ENCODE measurements around the gene REG4.
"Not testable (repeated sequence)": the region's sequence is repeated elsewhere in the genome, so short reads cannot be mapped to it uniquely, and the experiment has no call there.

REG4 gene

DNA sequence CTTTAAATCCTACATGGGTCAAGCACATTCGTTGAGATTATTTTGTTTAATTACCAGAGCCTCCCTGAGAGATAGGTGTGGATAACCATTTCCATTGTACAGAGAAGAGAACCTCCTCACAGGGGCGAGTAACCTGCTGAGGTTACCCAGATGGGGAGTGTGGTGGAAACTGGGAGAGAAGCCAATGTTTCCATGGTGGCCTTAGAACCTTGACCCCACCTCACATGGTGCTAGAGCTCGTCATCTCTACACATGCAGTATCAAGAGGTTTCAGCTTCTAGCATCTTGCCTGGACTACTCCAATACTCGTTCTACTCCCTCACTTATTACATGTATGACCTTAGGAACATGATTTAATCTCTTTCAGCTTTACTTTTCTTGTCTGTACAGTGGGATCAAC lies 4.8 kb downstream of the REG4 start:
- no peak for DNase-seq (ENCODE audit: low spot score)

DNA sequence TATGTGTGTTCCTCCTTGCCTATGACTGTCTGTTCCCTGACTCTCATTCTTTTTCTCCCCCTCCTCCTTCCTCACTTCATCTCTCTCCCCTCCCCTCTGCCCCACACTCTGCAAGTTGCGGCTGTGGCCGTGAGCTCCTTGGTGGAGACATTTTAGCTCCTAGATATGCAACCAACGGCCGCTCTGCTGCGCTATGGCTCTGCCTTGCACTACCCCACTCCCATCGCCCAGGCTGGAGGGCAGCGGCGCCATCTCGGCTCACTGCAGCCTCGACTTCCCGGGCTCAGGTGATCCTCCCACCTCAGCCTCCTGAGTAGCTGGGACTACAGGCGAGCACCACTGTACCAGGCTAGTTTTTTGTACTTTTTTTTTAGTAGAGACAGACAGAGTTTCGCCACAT lies 5.5 kb downstream of the REG4 start:
- DNase-seq (ENCODE audit: low spot score), result no peak

DNA sequence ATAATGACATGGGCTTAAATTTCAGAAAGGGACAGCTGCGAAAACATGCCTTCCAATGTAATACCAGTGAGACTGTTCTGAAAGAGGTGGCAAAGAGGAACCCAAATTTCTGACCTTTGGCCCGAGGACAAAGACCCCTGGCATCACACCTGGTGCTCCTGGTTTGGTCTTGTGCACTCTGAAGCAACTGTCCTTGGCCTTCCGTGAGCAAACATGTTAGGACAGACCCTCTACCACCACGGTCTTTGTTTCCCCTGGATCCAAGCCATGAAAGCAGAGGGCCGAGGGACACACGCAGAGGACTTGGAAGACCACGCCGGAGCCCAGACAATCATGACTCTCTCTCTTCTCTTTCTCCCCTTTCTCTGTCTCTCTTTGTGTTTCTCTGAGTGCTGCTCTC lies 6.0 kb downstream of the REG4 start:
- no peak for DNase-seq (ENCODE audit: low spot score)

DNA sequence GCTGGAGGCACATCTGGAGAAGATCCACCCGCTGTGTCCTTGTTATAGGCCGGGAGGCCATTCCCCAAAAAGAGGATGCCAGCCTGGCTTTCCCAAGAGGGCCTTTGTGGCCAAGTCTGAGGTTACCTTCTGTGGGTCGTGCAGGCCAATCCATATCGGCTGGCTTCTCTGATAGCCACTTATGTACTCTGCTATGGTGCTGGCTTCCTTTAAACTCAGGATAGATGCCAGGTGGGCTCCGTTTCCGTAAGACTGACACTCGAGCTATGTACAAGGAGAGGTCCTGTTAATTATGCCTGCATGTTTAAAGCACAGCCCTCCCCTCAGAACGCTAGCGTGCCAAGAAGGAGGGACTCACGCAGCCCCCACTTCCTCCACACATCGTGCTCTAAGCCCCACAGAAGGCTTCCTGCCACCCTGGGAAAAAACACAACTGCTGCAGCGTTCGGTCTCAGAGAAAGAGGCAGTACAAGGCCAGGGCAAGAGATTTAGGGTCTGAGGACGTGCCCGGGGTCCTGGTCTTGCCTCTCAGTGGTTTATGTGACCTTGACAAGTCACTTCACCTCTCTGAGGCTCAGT lies 11.6 kb downstream of the REG4 start:
- no peak for DNase-seq (ENCODE audit: low spot score)

GRCh38 chr1:119799003-119799402 lies 12.3 kb downstream of the REG4 start:
- DNase-seq (ENCODE audit: low spot score), result no peak

GRCh38 chr1:119797606-119798005 lies 13.7 kb downstream of the REG4 start:
- no peak for DNase-seq (ENCODE audit: low spot score)

- DNase-seq (ENCODE audit: low spot score), result no peak
Measured at GRCh38 chr1:119797162-119797561, 14.1 kb downstream of the REG4 start.

DNA sequence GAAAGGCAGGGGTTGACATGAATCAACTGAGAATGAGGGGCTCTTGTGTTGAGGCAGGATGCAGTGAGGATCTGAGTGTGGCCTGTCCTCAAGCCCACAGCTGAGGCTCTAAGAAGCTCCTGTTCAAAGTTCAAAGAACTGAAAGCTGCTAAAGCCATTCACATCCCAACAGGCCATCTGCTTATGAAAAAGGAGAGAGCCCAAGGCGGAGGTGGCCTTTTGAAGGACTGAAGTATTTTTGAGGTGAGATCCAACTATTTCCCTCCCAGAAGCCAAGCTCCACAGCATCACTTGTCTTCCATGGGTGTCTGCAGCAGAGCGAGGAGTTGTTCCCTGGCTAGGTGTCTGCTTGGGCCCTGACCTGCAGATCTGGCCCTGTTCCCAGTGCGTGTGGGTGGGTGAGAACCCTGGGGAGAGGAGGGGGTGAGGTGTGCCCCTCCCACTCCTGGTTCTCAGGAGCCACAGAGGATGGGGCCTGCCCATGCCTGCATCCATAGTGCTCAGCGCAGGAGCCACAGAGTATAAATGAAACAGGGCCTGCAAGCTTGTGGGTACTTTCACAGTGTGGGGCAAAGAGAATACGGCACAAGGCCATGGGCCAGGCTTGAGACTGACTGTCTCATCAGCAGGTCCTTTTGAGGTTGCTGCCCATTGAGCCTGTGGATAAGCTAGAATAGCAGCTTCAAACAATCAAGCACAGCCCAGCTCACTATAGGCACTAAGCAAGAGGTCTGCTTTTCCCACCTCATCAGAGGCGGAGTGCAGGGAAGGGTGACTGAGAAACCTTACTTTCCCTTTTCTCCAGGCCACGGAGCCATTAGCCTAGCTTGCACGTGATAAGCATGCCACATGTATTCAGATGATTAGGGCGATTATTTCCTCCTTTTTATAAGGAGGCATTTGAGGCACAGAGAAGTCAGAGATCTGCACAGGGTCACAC lies 15.7 kb downstream of the REG4 start:
- DNase-seq (ENCODE audit: low spot score), result no peak

GRCh38 chr1:119794876-119795240 lies 16.4 kb downstream of the REG4 start:
- no peak for DNase-seq (ENCODE audit: low spot score)

GRCh38 chr1:119794230-119794875 lies 16.9 kb downstream of the REG4 start:
- no peak for DNase-seq (ENCODE audit: low spot score)

DNA sequence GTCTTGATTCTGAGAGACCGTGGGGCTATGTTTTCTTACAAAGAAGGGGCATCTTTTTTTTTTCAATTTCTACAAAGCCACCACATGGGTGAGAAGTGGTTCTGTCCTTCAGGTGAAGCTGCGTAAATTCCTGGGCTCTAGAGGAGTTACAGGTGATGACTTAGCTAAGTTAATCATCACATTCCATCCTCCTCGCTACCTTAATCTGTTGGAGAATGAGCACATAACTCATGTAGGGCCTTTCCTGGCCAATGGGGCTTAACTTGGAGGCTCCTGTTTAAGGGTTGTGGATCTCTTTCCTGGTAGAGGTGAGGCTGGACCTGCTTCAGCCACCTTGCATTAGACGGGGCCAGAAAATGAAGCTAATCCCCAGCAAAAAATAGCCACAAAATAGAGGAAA lies 19.9 kb downstream of the REG4 start:
- no peak for DNase-seq (ENCODE audit: low spot score)

- no peak for DNase-seq (ENCODE audit: low spot score)
Measured at GRCh38 chr1:119790451-119791198, 20.6 kb downstream of the REG4 start.

- DNase-seq (ENCODE audit: low spot score), result no peak
Measured at GRCh38 chr1:119787776-119788175, 23.5 kb downstream of the REG4 start.

GRCh38 chr1:119786473-119787050 lies 24.7 kb downstream of the REG4 start:
- not testable (repeated sequence) for DNase-seq (ENCODE audit: low spot score)

DNA sequence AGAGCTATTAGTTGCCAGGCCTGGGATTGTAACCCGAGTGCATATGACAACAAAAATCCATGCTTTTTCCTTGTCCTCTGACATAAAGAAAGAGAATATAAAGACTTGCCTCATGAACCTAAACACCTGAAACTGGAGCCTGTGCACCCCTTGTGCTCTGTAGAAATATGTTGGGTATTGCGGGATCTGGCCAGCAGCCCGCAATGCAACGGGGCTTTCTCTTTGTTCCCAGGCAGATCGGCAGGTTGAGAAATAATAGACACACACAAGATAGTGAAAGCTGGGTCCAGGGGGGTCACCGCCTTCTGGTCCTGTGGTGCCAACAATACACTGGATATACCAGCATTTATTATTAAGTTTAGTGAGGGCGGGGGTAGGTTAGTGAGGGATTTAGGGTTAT lies 25.2 kb downstream of the REG4 start:
- DNase-seq (ENCODE audit: low spot score), result not testable (repeated sequence)

DNA sequence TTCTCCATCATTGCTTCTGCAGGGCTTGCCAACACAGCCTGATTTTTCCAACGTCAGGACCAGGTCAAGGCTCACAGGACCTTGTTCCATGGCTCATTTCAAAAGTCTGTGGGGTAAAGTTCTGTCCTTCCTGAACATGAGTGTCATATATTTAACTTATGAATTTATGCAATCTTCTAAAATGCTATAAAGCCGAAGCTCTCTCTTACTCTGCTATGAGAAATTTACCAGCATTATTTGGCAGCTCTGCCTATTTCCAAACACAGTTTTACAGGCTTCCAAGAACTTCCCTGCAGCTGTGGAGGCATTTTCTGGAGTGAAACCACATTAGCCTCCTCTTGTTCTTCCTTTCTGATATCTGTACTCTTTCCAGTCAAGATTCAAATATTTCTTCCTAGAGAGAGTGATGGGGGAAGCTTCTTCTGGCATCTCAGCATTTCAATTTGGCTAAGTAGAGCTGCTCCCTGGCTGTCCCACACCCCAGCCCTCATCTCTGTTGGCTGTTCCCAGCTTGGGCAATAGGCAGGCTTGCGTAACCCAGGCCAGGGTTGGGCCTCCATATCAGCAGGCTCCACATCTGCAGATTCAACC lies 27.0 kb downstream of the REG4 start:
- no peak for DNase-seq (ENCODE audit: low spot score)

- no peak for DNase-seq (ENCODE audit: low spot score)
Measured at GRCh38 chr1:119783354-119784185, 27.7 kb downstream of the REG4 start.

- no peak for DNase-seq (ENCODE audit: low spot score)
Measured at GRCh38 chr1:119782631-119783325, 28.5 kb downstream of the REG4 start.

- DNase-seq (ENCODE audit: low spot score), result no peak
Measured at GRCh38 chr1:119781434-119782210, 29.6 kb downstream of the REG4 start.
